Mesenchymal stem cell (in vitro differentiated cells and primary cell): ENCODE measurements around the gene CCDC27.
A peak's percentile ranks its signal among the peaks of the same experiment; 100 is the strongest.

Source experiments
- DNase-seq: peaks from one replicate; pipeline ENCODE4 v3.0.0-alpha.2; 2013
- H2AFZ ChIP-seq: one replicate; pipeline ENCODE4 v1.6.1; 2013; ENCODE audit warnings: low read depth, mild to moderate bottlenecking, control low read depth, inconsistent platforms, low read length, moderate library complexity
- H2AK5ac ChIP-seq: 2 replicates; pipeline ENCODE4 v1.6.1; 2013; ENCODE audit warnings: low read length, moderate library complexity, mild to moderate bottlenecking, inconsistent platforms; ENCODE audit not compliant: severe bottlenecking
- H2BK120ac ChIP-seq: one replicate; pipeline ENCODE4 v1.6.1; 2013; ENCODE audit warnings: low read depth, mild to moderate bottlenecking, inconsistent platforms, low read length, moderate library complexity
- H2BK12ac ChIP-seq, 2 experiments: one replicate each; pipeline ENCODE4 v1.6.1; 2013; ENCODE audit warnings: inconsistent platforms in 2 of 2, low read length in 2 of 2, mild to moderate bottlenecking in 2 of 2, moderate library complexity in 2 of 2, control low read depth in 1 of 2
- H2BK15ac ChIP-seq: one replicate; pipeline ENCODE4 v1.6.1; 2013; ENCODE audit warnings: mild to moderate bottlenecking, low read depth, inconsistent platforms; ENCODE audit not compliant: poor library complexity, severe bottlenecking
- H2BK5ac ChIP-seq: 2 replicates; pipeline ENCODE4 v1.6.1; 2013; ENCODE audit warnings: low read depth, mild to moderate bottlenecking, low read length, control low read depth, inconsistent platforms; ENCODE audit not compliant: poor library complexity, severe bottlenecking
- H3K14ac ChIP-seq, 2 experiments: one replicate each; pipeline ENCODE4 v1.6.1; 2013; ENCODE audit warnings: inconsistent platforms in 2 of 2, low read length in 2 of 2, control low read depth in 1 of 2, mild to moderate bottlenecking in 1 of 2, moderate library complexity in 1 of 2
- H3K18ac ChIP-seq, 2 experiments: one replicate each; pipeline ENCODE4 v1.6.1; 2013; ENCODE audit warnings: inconsistent platforms in 2 of 2, low read length in 2 of 2, control low read depth in 1 of 2, low read depth in 1 of 2, mild to moderate bottlenecking in 1 of 2
- H3K23ac ChIP-seq, 2 experiments: one replicate each; pipeline ENCODE4 v1.6.1; 2013; ENCODE audit warnings: inconsistent platforms in 2 of 2, low read length in 2 of 2, mild to moderate bottlenecking in 2 of 2, moderate library complexity in 2 of 2, control low read depth in 1 of 2
- H3K27ac ChIP-seq: 2 replicates; pipeline ENCODE4 v1.5.1; 2013; ENCODE audit warnings: mild to moderate bottlenecking, moderate library complexity, low read length, control low read depth, inconsistent platforms; ENCODE audit not compliant: poor library complexity, severe bottlenecking
- H3K27me3 ChIP-seq, 2 experiments: 2 replicates each; pipeline versions ENCODE4 v1.6.1 to v1.7.0; 2013; ENCODE audit warnings: low read length in 2 of 2, mild to moderate bottlenecking in 2 of 2, moderate library complexity in 2 of 2, control low read depth in 1 of 2, inconsistent platforms in 1 of 2; ENCODE audit not compliant: control insufficient read depth in 1 of 2, insufficient read depth in 1 of 2
- H3K36me3 ChIP-seq, 2 experiments: 2 replicates each; pipeline versions ENCODE4 v1.6.1 to v1.7.0; 2013; ENCODE audit warnings: low read length in 2 of 2, control low read depth in 1 of 2, inconsistent platforms in 1 of 2, low read depth in 1 of 2, mild to moderate bottlenecking in 1 of 2; ENCODE audit not compliant: insufficient read depth in 2 of 2, control insufficient read depth in 1 of 2
- H3K4ac ChIP-seq, 2 experiments: one replicate each; pipeline ENCODE4 v1.6.1; 2013; ENCODE audit warnings: inconsistent platforms in 2 of 2, low read length in 2 of 2, mild to moderate bottlenecking in 2 of 2, moderate library complexity in 2 of 2, control low read depth in 1 of 2, low read depth in 1 of 2
- H3K4me1 ChIP-seq: 2 replicates; pipeline ENCODE4 v1.6.1; 2013; ENCODE audit warnings: low read depth, low read length, control low read depth; ENCODE audit not compliant: control insufficient read depth, insufficient read depth
- H3K4me2 ChIP-seq: 2 replicates; pipeline ENCODE4 v1.6.1; 2013; ENCODE audit warnings: low read length, mild to moderate bottlenecking, inconsistent platforms; ENCODE audit not compliant: poor library complexity, severe bottlenecking
- H3K4me3 ChIP-seq, 2 experiments: 2 replicates each; pipeline versions ENCODE4 v1.5.1 to v1.7.0; 2013; ENCODE audit warnings: low read length in 2 of 2, mild to moderate bottlenecking in 2 of 2, control low read depth in 1 of 2, low read depth in 1 of 2; ENCODE audit not compliant: insufficient read depth in 1 of 2
- H3K79me1 ChIP-seq: replicated peaks from 2 replicates; pipeline ENCODE4 v1.6.1; 2013; ENCODE audit warnings: mild to moderate bottlenecking, control low read depth, low read length, inconsistent platforms; ENCODE audit not compliant: poor library complexity, severe bottlenecking
- H3K9ac ChIP-seq: 2 replicates; pipeline ENCODE4 v1.7.0; 2013; ENCODE audit warnings: mild to moderate bottlenecking, low read length, moderate library complexity
- H3K9me3 ChIP-seq: 2 replicates; pipeline ENCODE4 v1.7.0; 2013; ENCODE audit warnings: mild to moderate bottlenecking, low read length; ENCODE audit not compliant: control insufficient read depth
- H4K8ac ChIP-seq: one replicate; pipeline ENCODE4 v1.6.1; 2013; ENCODE audit warnings: inconsistent platforms, mild to moderate bottlenecking, low read length, moderate library complexity
- H4K91ac ChIP-seq: one replicate; pipeline ENCODE4 v1.6.1; 2013; ENCODE audit warnings: mild to moderate bottlenecking, low read length, inconsistent platforms
- WGBS: methylation state at CpG from one replicate; pipeline ENCODE4 v1.1.7; 2013; ENCODE audit warnings: mixed read lengths; 5-methylcytosine and 5-hydroxymethylcytosine counted together

CCDC27 gene

DNA sequence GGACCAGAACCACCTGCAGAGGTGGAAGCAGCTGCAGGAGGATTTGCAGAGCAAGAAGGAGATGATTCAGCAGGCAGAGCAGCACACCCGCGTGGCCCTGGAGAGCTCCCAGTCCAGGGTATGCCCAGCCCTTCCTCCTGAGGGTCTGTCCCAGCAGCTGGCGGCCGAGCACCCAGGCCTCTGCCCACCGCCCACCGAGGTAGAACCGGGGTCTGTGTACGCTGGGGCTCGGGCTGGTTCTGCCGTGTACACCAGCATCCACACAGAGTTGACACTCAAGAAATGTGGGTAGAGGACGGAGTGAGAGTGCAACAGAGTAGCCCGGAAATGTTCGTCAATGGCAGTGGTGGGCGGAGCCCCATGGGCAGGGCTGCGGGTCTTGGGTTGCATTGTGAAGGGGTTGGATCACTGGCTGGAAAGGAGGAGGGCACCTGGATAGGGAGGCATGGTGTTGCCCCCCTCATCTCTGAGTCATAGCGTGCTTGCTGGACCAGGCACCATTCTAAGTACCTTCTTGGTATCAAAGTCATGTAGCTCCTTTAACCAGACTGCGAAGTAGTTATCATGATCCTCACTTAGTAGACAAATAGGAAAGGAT lies 15.2 kb downstream of the CCDC27 start:
- Histone ChIP-seq H3K4me1 (peaks cover 13% of the 10 kb centered on the region), H3K9ac (no peak overlapping the region), H4K91ac (peak overlapping the region; percentile 28), H2BK15ac (no peak overlapping the region), H3K18ac (no peak overlapping the region), H2AK5ac (no peak overlapping the region), H3K36me3 (no peaks in the 10 kb centered on the region), H3K4me3 (no peak overlapping the region), H3K23ac (no peak overlapping the region), H3K4me2 (no peak overlapping the region), H3K9me3 (no peaks in the 10 kb centered on the region), H3K79me1 (no peaks in the 10 kb centered on the region), H3K14ac (no peak overlapping the region), H2BK120ac (no peak overlapping the region), H2BK5ac (no peak overlapping the region), H3K27me3 (peaks cover 8 to 75% of the 10 kb centered on the region in 2 experiments), H3K27ac (no peak overlapping the region), H2BK12ac (no peak overlapping the region), H2AFZ (no peak overlapping the region), H4K8ac (no peak overlapping the region), H3K4ac (no peak overlapping the region)
- no peak for DNase-seq
- WGBS: 95% methylated on average over 17 of the region's 17 CpGs

DNA sequence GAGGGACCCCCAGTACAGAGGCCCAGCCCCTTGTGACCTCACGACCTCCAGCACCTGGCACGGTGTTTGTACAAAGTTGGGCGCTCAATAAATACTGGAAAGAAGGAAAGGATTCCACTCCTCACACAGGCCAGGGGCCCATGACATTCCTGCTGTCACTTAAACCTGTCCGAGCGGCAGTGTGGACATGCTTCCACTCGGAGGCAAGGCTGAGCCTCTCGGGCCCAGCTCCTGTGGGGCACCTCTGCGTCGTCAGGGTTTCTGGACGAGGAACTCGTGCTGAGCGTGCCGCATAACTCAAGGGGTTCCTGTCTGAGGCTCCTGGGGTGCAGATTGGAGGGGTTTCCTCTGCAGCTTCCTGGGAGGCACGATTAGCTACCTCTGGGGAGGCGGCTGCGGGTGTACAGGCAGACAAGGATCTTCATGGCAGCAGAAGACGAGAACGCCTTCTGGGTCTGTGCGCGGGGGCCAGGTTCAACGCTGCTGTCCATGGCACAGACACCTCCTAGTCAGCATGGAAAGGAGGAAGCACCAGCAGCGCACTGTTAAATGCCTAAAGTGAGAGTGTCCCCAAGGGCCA lies 16.7 kb downstream of the CCDC27 start:
- no peak overlapping the region for H3K4ac ChIP-seq
- no peak overlapping the region for H2AFZ ChIP-seq
- H3K4me2 ChIP-seq: no peak overlapping the region
- H2AK5ac ChIP-seq: no peak overlapping the region
- H2BK120ac ChIP-seq: no peak overlapping the region
- peaks cover 8 to 62% of the 10 kb centered on the region in 2 experiments for H3K27me3 ChIP-seq
- no peak overlapping the region for H3K9ac ChIP-seq
- DNase-seq: no peak
- no peaks in the 10 kb centered on the region for H3K79me1 ChIP-seq
- H2BK15ac ChIP-seq: no peak overlapping the region
- H3K4me1 ChIP-seq: peaks cover 26% of the 10 kb centered on the region
- H3K14ac ChIP-seq: no peak overlapping the region
- no peak overlapping the region for H2BK5ac ChIP-seq
- H3K36me3 ChIP-seq: no peaks in the 10 kb centered on the region
- H3K27ac ChIP-seq: no peak overlapping the region
- 93% methylated on average over 22 of the region's 22 CpGs for WGBS
- H3K23ac ChIP-seq: no peak overlapping the region
- H4K91ac ChIP-seq: no peak overlapping the region
- no peak overlapping the region for H2BK12ac ChIP-seq
- no peak overlapping the region for H3K18ac ChIP-seq
- H3K4me3 ChIP-seq: no peak overlapping the region
- no peak overlapping the region for H4K8ac ChIP-seq
- H3K9me3 ChIP-seq: no peaks in the 10 kb centered on the region

DNA sequence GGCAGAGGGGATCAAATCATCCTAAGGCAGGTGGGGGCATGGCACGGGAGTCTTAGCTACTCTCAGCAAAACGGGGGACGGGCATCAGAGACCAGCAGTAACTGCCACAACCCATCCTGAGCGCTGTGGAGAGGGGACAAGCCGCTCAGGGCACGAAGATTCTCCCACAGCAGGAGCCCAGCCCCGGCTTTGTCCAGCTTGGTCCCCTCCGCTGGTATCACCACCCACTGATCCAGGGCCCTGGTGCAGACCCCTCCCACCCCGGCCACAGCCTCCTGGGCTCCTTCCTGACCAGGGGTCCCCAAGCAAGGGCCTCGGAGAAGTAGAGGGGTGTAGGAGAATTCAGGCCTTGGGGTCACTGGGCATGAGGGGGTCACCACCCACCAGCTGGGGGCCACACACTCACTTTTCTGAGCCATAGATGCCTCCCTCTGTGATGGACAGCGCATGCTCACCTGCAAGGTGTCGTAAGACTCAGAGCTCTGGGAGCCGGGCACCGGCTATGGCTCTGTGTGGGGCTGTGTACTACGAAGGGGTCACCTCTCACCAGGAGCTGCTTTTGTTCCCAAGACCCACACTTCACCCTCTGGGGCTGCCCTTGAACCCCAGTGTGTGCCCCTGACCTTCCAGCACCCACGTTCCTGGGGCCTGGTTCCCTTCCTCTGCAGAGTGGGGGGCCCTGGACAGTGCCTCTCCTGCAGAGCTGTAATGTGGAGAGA lies 18.0 kb downstream of the CCDC27 start:
- Histone ChIP-seq H3K36me3 (no peaks in the 10 kb centered on the region), H3K23ac (peak overlapping the region in 1 of 2 experiments; percentile 75), H3K27me3 (peaks cover 8 to 55% of the 10 kb centered on the region in 2 experiments), H3K9me3 (no peaks in the 10 kb centered on the region), H2BK5ac (no peak overlapping the region), H3K4ac (no peak overlapping the region), H3K14ac (no peak overlapping the region), H3K4me2 (no peak overlapping the region), H3K9ac (no peak overlapping the region), H3K18ac (no peak overlapping the region), H2AFZ (no peak overlapping the region), H2BK12ac (no peak overlapping the region), H3K27ac (no peak overlapping the region), H4K8ac (no peak overlapping the region), H4K91ac (peak overlapping the region; percentile 3), H2AK5ac (no peak overlapping the region), H2BK120ac (no peak overlapping the region), H2BK15ac (no peak overlapping the region), H3K4me3 (no peak overlapping the region), H3K79me1 (no peaks in the 10 kb centered on the region), H3K4me1 (peaks cover 39% of the 10 kb centered on the region)
- no peak for DNase-seq
- 85% methylated on average over 11 of the region's 16 CpGs for WGBS
